ENCODE results near the gene SMOC2. TPM values are rescaled to one million over a fixed set of nuclear protein-coding genes. Genes with fewer than 3 reads are reported as not detected.

The SMOC2 gene
- total RNA-seq, 1 experiment from 2014 or later = 2.1 TPM

GRCh38 chr6:168578036-168578435 is 137.1 kb downstream of the SMOC2 start:
- no CpG with 5 or more reads among the region's 8 CpGs for WGBS (ENCODE audit: extremely low coverage, insufficient read length, low lambda C conversion rate)
- Histone ChIP-seq H3K4me1 (ENCODE audit: insufficient read depth, low read length) (no peaks in the 10 kb centered on the region), H2BK15ac (ENCODE audit: low read depth, low read length) (no peak overlapping the region), H3K79me1 (ENCODE audit: insufficient read depth, low read depth, low read length, poor library complexity, severe bottlenecking) (no peaks in the 10 kb centered on the region), H3K18ac (ENCODE audit: insufficient read length, low read depth, low read length) (no peak overlapping the region), H2BK5ac (ENCODE audit: insufficient read length, low read length) (no peak overlapping the region), H2BK12ac (ENCODE audit: insufficient read length, low read depth, low read length) (no peak overlapping the region), H3K4me2 (ENCODE audit: insufficient read depth, insufficient read length, low read length) (no peak overlapping the region), H3K79me2 (ENCODE audit: insufficient read depth, low read length) (no peaks in the 10 kb centered on the region), H3K9ac (ENCODE audit: extremely low read depth, insufficient read length, low read length) (no peak overlapping the region), H4K8ac (replicated peaks; ENCODE audit: insufficient read length, low read depth, low read length) (no peak overlapping the region), H2BK20ac (ENCODE audit: low read depth, low read length, poor library complexity, severe bottlenecking) (no peak overlapping the region), H3K23me2 (ENCODE audit: insufficient read length, low read depth, low read length, poor library complexity, severe bottlenecking) (no peaks in the 10 kb centered on the region), H4K5ac (ENCODE audit: insufficient read length, low read depth, low read length) (no peak overlapping the region), H3K9me3 (ENCODE audit: control insufficient read depth, low read depth, low read length) (no peaks in the 10 kb centered on the region), H3K14ac (ENCODE audit: insufficient read depth, low read length) (no peak overlapping the region), H2AK5ac (ENCODE audit: insufficient read length, low read length) (no peak overlapping the region), H3K27ac (ENCODE audit: insufficient read length, low read depth, low read length) (no peak overlapping the region), H3T11ph (ENCODE audit: low read length) (no peak overlapping the region), H2BK120ac (ENCODE audit: low read depth, low read length, poor library complexity, severe bottlenecking) (no peak overlapping the region), H4K20me1 (ENCODE audit: control insufficient read depth, insufficient read depth, insufficient read length) (no peaks in the 10 kb centered on the region), H3K56ac (ENCODE audit: insufficient read length, low read depth, low read length) (no peak overlapping the region), H3K23ac (ENCODE audit: insufficient read length, low read depth, low read length) (no peak overlapping the region), H2AFZ (ENCODE audit: low read length) (no peak overlapping the region), H3K4ac (ENCODE audit: low read depth, low read length) (no peak overlapping the region), H4K91ac (ENCODE audit: insufficient read length, low read depth, low read length) (no peak overlapping the region), H3K27me3 (ENCODE audit: insufficient read depth, low read length) (no peaks in the 10 kb centered on the region)
- H3K27me3 Mint-ChIP-seq (ENCODE audit: low read depth) = peaks cover 4% of the 10 kb centered on the region; the same call in 1 of the 2 replicates
- TF ChIP-seq CTCF (conservative IDR thresholded peaks at IDR 0.05) = no peak
- H3K36me3 Mint-ChIP-seq (ENCODE audit: insufficient read depth in 1 of 3, low read depth in 3 of 3) = no peaks in the 10 kb centered on the region
- no peak overlapping the region for H3K4me3 Mint-ChIP-seq
- no peaks in the 10 kb centered on the region for H3K9me3 Mint-ChIP-seq
- H3K27ac Mint-ChIP-seq = no peak overlapping the region
- peaks cover 19 to 24% of the 10 kb centered on the region in 2 experiments for H3K4me1 Mint-ChIP-seq
- no peak for DNase-seq
